HG03469 (cell line): ENCODE data around the gene RAB36.

Experiments
- ATAC-seq: cut with Tn5 transposase; IDR thresholded peaks from one replicate; pipeline ENCODE4 v1.9.1; 2021; ENCODE audit warnings: mild to moderate bottlenecking, moderate library complexity, moderate number of reproducible peaks; ENCODE audit not compliant: unreplicated experiment

The RAB36 gene, protein sequence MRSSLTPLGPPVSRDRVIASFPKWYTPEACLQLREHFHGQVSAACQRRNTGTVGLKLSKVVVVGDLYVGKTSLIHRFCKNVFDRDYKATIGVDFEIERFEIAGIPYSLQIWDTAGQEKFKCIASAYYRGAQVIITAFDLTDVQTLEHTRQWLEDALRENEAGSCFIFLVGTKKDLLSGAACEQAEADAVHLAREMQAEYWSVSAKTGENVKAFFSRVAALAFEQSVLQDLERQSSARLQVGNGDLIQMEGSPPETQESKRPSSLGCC

GRCh38 chr22:23144932-23145877, at the start of gene RAB36:
RAB36 (plus strand) TSS chr22:23145477; CDS start chr22:23146617, 1,140 bp downstream.
- no peak for ATAC-seq

GRCh38 chr22:23095733-23096342, 49.4 kb upstream of the RAB36 start:
- ATAC-seq, result no peak

- ATAC-seq, result no peak
Observed at GRCh38 chr22:23097412-23098229, 47.7 kb upstream of the RAB36 start.

- ATAC-seq, result no peak
Observed at GRCh38 chr22:23098230-23098705, 47.0 kb upstream of the RAB36 start.

DNA sequence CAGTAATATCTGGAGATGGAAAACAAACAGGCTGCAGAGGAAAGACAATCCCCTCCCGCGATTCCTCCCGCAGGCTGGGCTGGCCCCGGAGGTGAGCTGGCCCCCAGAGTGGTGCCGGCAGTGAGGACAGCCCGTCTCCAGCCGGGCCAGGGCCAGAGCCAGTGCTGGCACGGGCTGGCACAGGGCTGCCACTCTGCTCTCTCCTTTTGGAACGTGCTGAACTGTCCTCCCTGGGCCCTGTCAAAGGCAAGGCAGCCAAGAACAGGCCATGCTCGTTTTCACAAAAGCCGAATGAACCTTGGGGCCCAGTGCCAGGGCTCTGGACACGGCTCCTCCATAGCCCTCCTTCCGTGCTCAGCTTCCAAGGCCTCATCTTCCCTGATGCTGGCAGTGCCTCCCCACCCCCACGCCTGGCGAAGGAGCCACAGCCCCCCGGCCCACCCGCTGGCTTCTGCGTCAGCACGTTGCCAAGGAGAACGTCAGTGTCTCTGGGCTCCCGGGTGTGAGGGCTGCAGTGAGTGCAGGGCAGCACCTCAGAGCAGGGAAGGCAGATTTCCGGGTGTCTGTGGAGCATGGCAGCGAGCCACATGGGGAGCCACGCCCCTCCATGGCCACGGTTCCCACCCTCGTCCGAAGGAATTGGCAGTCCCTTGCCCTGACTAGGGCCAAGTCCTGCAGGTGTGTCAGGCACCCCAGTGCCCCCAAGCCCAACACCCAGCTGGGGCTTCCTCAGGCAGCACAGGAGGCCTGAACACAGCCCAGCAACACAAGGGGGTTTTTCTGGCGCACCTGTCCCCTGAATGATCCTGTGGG, 46.4 kb upstream of the RAB36 start:
- no peak for ATAC-seq

GRCh38 chr22:23099531-23099804, 45.8 kb upstream of the RAB36 start:
- ATAC-seq, result no peak

GRCh38 chr22:23100124-23100801, 45.0 kb upstream of the RAB36 start:
- ATAC-seq, result no peak

- no peak for ATAC-seq
Observed at GRCh38 chr22:23101524-23101923, 43.8 kb upstream of the RAB36 start.

DNA sequence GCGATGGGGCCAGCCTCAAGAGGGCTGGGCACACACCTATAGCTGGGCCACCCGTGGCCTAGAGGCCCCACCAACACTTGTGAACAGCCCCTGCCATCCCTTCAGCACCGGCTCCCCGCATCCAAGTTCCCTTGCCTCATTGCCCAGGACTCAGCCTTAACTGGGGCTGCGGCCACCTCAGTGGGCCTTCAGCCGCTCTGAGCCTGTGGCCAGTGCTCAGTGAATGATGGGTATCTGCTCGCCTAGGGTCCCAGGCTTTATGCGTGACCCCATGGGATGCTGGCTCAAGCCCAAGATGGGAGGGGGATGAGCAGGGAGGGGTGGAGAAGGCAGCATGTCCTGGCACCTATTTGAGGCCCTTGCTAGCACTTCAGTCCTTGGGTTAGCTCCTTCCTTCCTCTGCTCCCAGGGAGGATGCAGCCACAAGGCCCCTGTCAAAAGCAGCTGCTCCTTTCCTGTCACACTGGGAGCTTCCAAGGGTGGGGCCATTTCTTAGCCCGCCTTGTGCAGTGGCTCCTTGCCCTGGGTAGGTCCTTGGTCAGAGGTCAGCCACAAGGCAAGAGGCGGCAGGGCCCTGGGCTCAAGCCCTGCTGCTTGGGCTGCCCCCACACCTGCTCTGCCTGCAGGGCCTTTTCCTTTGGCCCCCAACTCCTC, 43.1 kb upstream of the RAB36 start:
- ATAC-seq, result no peak

DNA sequence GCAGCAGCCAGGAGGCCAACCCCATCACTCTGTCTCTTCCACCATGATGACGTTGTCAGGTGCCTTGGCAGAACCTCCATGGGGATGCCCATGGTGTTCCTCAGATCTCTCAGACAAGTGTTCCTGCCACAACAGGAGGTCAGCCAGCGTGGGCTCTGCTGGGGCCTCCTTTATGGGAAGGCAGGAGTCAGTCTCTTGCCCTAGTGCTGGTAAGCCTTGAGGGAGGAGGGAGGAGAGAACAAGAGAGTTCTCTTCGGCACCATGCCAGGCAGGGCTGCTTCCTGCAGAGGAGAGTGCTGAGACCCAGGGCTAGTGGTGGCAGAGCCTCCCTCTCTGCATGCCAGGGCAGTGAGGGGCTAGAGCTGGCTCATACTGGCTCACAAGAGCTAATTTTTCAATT, 42.5 kb upstream of the RAB36 start:
- no peak for ATAC-seq

DNA sequence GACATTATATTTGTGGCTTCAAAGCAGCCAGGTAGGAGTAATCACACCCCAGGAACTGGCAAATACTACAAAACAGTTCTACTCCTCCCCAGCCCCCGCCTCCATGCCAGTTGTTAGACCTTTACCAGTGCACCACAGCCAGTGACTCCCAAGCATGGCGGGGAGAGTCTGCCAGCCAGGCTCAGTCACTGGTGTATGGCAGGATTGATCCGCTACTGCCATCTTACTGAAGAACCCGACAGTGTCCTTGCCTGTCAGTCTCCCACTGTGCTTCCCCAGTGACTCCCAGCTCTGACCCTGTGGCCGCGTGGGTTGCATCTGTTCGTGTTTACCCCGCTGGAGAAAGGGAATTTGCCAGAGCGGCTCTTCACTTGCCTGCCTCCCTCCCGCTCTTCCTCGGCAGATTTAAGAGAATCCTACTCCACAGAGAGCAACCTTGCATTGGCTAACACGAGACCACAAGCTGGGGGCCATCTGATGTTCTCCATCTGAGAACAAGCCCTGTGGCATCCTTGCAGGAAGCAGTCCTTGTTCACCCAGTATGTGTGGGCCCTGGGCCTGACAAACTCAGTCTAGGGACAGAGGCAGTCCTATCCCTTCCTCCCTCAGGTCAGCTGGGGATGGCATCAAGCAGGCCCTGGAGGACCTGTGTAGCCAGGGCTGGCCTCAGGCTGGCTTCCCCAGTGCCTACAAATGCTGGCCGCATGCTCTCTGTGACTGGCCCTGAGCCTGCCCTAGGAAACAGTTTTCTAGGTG, 41.9 kb upstream of the RAB36 start:
- no peak for ATAC-seq

DNA sequence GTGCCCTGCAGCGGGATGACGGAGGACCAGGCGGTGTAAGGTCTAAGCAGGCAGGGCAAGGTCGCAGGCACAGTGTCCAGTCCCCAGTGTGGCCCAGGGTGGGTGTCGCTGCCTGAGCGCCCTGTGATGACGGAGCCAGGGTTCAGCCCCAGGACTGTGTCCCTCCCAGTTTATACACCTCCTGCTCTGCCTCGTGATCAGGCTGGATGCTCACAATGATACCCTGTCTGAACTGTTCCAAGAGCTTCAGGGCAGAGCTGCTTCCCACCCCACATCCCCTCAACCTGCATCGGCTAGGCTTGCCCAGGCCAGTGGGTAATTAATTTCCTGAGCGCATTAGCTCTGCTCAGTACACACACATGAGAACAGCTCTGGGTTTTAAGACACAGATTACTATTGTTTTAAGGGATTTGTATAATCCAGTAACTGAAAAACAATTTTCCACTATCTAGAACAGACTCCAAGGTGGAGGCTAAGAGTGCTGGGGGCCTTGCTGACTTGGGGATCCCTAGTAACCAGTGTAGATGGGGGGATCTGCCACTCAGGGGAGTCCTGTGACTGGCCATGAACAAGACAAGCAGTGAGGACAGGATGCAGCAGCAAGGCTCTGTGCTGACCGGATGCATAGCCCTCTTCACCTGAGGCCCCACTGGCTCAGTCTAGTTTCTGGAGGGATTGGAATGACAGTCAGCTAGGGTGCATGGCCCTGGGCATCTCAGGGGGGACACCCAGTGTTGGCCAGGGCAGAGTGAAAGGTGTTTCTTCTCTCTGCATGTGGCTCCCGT, 40.9 kb upstream of the RAB36 start:
- ATAC-seq, result no peak

GRCh38 chr22:23105304-23105703, 40.0 kb upstream of the RAB36 start:
- ATAC-seq, result no peak

- ATAC-seq, result no peak
Observed at GRCh38 chr22:23105919-23106318, 39.4 kb upstream of the RAB36 start.

GRCh38 chr22:23106344-23106743, 38.9 kb upstream of the RAB36 start:
- no peak for ATAC-seq

DNA sequence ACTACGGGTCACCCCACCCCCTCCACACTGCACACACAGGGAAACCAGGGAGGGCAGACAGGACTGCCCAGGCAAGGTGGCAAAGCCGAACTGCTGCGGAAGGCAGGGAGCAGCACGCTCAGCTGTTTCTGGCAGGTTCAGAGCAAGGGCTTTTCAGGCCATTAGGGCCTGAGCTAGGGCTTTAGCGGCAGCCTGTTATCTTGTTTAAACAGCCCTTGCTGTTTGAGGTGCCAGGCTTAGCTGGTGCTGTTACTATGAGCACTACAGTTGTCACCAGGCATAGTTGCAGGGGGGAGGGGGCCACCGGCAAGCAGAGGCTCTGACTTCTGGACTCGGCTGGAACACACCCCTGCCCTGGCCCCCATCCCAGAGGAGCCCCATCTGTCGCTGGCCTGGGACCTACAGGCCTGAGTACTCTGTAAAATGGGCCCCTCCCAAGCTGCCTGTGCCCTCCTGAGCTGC, 38.3 kb upstream of the RAB36 start:
- ATAC-seq, result no peak

- ATAC-seq, result no peak
Observed at GRCh38 chr22:23107487-23108248, 37.6 kb upstream of the RAB36 start.
